ENCODE results near the gene RNGTT. TPM values are rescaled to one million over a fixed set of nuclear protein-coding genes. Genes with fewer than 3 reads are reported as not detected.

The RNGTT gene
- total and polyA plus RNA-seq, 10 of the 15 experiments (the other 5 are each of a cell fraction or from before 2014, with no cell fraction given), result 7.7 to 30.4 (median 22.2) TPM

DNA sequence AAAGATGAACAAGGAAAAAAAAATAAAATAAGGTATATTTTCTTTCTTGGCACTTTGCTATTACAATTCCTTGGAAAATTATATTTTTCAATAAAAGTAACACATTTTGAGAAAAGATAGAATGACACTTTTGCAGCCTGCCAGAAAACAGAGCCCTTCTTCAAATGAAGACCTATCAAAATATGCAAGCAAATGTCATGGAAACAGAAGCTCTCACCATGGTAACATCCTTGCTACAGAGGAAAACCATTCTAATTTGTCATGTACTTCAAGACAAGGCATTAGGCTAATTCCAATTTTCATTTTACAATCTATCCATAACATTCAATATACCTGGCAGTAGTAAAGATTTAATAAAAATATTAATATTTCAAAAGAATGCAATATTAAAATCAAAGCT lies 177.9 kb downstream of the RNGTT start (continued):
- TF ChIP-seq, protein P1, sequence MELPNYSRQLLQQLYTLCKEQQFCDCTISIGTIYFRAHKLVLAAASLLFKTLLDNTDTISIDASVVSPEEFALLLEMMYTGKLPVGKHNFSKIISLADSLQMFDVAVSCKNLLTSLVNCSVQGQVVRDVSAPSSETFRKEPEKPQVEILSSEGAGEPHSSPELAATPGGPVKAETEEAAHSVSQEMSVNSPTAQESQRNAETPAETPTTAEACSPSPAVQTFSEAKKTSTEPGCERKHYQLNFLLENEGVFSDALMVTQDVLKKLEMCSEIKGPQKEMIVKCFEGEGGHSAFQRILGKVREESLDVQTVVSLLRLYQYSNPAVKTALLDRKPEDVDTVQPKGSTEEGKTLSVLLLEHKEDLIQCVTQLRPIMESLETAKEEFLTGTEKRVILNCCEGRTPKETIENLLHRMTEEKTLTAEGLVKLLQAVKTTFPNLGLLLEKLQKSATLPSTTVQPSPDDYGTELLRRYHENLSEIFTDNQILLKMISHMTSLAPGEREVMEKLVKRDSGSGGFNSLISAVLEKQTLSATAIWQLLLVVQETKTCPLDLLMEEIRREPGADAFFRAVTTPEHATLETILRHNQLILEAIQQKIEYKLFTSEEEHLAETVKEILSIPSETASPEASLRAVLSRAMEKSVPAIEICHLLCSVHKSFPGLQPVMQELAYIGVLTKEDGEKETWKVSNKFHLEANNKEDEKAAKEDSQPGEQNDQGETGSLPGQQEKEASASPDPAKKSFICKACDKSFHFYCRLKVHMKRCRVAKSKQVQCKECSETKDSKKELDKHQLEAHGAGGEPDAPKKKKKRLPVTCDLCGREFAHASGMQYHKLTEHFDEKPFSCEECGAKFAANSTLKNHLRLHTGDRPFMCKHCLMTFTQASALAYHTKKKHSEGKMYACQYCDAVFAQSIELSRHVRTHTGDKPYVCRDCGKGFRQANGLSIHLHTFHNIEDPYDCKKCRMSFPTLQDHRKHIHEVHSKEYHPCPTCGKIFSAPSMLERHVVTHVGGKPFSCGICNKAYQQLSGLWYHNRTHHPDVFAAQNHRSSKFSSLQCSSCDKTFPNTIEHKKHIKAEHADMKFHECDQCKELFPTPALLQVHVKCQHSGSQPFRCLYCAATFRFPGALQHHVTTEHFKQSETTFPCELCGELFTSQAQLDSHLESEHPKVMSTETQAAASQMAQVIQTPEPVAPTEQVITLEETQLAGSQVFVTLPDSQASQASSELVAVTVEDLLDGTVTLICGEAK (IDR thresholded peaks at IDR 0.05; ENCODE audit: borderline replicate concordance), result no peak
- TF ChIP-seq RAD51 (IDR thresholded peaks at IDR 0.05), result no peak
- TF ChIP-seq ZNF622 (IDR thresholded peaks at IDR 0.05), result no peak
- TF ChIP-seq, protein P2, sequence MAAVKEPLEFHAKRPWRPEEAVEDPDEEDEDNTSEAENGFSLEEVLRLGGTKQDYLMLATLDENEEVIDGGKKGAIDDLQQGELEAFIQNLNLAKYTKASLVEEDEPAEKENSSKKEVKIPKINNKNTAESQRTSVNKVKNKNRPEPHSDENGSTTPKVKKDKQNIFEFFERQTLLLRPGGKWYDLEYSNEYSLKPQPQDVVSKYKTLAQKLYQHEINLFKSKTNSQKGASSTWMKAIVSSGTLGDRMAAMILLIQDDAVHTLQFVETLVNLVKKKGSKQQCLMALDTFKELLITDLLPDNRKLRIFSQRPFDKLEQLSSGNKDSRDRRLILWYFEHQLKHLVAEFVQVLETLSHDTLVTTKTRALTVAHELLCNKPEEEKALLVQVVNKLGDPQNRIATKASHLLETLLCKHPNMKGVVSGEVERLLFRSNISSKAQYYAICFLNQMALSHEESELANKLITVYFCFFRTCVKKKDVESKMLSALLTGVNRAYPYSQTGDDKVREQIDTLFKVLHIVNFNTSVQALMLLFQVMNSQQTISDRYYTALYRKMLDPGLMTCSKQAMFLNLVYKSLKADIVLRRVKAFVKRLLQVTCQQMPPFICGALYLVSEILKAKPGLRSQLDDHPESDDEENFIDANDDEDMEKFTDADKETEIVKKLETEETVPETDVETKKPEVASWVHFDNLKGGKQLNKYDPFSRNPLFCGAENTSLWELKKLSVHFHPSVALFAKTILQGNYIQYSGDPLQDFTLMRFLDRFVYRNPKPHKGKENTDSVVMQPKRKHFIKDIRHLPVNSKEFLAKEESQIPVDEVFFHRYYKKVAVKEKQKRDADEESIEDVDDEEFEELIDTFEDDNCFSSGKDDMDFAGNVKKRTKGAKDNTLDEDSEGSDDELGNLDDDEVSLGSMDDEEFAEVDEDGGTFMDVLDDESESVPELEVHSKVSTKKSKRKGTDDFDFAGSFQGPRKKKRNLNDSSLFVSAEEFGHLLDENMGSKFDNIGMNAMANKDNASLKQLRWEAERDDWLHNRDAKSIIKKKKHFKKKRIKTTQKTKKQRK (IDR thresholded peaks at IDR 0.05; ENCODE audit: low read depth, low read length), result no peak
- TF ChIP-seq NFYB (IDR thresholded peaks at IDR 0.05; ENCODE audit: insufficient read depth, low read depth, low read length), result no peak
- TF ChIP-seq HDAC6 (IDR thresholded peaks at IDR 0.05; ENCODE audit: unreplicated experiment), result no peak
